ENCODE data around the gene RGS16.

RGS16 gene

DNA sequence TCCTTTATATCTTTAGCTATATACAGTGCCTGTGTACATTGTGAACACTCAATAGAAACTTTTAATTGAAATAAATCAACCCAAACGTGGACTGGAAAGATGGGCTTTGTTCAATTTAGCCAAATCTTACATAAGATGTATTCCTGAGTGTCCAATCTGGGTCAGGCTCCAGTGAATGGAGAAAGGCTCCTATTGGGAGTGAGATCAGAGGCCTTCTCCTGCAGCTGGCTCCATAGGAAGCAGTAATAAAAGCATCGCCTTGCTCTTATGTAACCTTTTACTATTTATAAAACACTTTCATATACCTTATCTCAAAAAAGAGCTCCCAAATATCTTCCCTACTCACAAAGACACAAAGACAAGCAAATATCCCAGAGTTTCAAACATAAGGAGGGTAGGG, 24.9 kb upstream of the RGS16 start:
- no peak for DNase-seq

DNA sequence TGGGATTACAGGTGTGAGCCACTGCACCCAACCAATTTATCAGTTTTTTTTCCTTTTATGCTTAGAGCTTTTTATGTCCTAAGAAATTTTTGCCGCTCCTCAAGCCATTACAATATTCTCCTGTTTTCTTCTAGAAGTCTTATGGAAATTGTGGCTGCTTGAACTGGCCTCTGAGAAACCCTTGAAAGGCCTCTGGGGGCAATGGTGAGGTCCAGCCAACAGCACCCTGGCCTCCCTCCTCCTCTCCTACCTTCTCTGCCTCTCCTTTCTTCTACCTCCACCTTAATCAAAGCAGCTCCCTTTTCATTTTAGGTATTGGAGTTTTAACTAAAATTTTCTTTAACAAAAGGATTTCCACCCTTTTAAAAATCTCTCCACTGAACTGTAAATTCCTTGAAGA, 24.5 kb upstream of the RGS16 start:
- no peak for DNase-seq

DNA sequence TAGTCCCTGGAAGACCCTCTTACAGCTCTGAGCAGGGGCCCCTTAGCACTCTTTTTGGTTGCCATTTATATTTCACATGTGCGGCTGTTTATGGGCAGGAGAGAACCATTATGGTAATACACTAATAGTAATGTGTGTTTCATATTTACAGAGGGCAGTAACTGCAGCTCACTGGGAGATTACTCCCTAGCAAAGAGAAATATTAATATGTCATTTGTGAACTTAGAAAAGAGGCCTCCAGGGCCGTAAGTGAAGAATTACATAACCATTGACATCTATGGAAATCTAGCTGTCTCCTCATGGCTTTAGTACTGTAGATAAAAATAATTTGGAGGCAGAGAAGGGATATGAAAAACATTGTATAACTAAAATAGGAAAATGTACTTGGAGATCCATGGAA, 23.4 kb upstream of the RGS16 start:
- DNase-seq: no peak

DNA sequence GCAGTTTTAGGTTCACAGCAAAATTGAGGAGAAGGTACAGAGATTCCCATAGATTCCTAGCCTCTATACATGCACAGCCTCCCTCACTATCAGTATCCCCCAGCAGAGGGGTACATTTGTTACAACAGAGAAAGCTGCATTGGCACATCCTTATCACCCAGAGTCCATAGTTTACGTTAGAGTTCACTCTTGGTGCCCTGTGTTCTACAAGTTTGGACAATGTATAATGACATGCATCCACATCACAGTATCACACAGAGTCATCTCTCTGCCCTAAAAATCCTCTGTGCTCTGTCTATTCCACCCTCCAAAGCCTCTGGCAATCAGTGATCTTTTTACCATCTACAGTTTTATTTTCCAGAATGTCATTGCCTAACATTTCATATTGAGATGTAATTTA, 22.3 kb upstream of the RGS16 start:
- no peak for DNase-seq

DNA sequence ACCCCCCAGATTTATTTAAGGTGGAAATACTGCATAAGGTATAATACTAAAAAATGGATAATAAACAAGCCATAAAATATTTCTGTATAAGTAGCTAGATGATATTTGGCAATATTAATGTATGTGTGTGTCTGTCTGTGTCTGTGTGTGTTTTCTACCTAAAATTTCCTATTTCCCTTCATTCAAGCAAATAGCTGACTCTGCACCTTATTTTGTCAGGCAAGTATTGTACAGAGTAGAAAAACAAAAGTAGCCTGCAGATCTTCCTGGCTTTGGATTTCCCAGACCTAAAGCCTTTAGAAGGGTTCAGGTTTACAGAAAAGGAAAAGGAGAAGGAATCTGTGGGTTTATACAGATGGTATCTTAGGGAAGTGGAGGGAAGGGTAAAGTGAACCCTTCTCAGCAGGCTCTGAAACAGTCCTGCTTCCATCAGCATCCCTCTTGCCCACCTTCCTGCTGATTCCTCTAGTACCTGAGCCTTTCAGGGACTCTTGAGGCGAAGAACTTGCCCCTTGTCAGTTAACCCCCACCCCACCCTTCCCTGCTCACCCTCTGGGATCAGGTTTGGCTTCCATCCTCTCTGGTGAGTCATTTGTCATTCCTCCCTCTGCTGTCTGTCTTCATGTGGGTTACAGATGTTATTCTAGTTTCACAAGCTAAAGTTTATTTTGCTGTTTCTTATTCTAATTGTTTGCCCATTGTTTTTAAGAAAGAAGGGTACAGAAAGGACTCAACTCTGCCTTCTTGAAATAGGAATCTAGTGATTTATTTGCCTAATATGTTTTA, 21.7 kb upstream of the RGS16 start:
- DNase-seq: no peak

DNA sequence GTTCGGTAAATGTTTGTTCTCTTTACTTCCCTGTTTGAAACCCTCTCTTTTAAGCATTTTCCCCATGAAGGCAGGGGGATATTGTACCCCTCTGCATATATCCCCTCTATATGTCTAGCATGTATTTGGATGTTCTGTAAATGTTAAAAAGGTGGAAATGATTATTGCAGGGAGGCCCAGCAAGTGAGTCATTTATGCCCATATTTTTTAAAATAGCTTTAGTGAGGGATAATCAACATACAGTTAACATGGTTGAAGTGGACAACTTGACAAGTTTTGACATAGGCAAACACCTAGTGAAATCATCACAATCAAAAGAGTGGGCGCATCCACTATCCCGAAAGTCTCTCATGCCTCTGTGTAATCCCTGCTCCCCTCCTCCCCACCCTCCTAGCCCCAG, 20.8 kb upstream of the RGS16 start:
- no peak for DNase-seq

DNA sequence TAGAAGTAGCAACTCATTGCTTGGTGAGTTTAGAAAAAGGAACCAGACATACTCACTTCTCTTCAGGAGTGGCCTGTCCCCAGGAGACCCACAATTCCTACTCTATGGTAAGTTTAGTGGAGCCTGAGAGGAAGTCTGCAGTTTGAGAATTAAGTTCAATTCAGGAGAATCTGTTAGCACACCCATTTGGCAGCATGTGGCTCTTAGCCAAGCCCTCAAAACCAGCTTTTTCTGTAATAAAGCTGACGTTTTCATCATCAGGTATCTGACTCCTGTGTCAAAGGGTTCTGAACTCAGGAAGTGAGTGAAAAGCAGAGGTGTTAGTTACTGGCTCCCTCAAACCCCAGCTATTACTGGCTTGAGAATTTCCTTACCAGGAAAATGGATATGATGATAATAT, 20.4 kb upstream of the RGS16 start:
- no peak for DNase-seq

DNA sequence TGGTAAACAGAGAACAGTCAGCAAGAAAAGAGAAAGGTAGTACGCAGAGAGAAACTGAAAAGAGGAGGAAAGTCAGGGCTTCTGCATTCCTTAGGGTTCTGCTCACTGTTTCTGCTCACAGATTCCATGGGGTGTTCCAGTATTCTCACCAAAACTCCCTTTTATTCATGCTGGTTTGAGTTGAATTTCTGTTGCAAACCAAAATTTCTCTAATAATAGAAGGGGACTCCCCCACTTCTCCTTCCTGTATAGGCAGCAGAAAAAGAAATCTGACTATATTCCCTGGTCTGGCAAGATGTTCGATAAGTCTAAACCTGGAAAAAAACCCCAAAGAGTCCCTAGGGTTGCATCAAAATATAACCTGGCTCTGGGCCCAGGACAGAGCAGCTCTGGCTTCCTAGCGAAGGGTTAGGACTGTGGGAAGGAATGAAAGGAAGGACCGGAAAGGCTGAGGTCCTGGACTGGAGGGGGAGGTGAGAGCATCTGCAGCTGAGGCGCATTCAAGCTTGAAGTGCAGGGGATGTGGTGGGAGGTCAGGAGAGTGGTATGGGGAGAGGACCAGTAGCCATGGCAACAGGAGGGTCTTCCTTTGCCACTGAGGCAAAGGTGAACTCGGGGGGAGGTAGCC, 18.8 kb upstream of the RGS16 start:
- DNase-seq: no peak

DNA sequence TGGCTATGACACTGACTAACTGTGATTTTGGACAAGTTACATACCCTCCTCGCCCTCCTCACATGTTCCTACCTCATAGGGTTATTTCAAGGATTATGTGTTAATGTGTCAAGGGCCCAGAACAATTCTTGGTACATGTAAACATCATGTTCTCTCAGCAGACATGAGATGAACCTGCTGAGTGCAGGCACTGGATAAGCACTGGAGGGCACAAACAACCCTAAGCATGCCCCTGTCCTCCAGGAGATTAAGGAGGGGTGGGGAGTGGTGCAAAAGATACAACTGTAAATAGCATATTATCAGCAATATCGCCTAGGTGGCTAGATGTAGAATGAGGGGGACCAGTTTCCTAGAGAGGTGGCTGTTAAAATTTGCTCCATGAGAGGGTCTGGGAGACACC, 17.7 kb upstream of the RGS16 start:
- no peak for DNase-seq

DNA sequence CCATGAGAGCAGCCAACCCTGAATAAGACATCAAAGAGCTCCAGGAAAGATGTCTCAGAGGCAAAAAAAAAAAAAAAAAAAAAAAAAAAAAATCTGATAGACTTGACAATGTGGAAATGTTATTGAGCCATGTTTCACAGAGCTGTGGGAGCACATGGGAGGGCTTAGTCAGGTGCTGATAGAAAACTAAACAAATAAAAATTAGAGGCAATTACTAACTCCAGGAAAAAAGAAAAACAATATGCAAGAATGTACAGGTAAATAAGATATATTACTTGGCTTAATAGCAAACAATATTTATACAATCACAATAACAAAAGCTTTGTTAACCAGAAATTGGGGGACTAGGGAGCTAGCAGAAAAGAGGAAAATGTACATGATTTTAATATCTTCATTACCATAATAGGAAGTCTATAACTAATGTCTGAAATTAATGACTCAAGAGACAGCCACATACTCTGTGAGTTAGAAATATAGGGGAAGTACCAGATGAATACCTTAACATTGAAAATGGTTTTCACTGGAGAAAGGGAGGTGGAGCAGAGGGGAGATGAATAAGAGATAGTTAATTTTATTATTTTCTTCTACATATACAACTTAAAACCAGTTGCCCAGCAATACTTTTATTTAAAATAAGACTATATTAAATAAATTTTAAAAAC, 16.9 kb upstream of the RGS16 start:
- DNase-seq: no peak

DNA sequence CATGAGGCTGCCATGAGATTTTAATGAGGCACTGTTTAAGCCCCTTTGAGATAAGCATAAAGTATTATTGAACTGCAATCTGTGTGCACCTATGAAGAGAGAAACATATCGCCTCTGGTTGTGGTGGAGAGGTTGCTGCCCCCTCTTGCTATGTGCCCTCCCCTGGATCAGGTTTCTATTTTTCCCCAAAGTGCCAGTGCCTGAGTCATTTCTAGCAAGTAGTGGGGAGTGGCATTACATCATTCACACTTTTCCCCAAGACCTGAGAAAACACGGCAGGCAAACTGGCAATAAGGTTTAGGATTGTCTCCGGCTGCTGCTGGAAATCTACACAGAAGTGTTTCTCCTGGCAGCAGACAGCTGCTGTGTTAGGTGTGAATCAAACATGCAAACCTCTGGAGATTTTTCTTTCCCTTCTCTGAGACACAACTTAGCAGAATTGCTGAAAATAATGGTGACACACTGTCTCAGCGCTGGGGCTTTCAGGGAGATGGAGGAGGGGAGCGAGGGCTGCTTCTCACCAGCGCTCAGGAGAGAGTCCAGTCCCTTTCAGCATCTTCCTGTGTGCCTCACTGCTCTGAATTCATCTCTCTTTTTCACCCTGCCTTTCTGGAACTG, 13.7 kb upstream of the RGS16 start:
- DNase-seq: no peak

DNA sequence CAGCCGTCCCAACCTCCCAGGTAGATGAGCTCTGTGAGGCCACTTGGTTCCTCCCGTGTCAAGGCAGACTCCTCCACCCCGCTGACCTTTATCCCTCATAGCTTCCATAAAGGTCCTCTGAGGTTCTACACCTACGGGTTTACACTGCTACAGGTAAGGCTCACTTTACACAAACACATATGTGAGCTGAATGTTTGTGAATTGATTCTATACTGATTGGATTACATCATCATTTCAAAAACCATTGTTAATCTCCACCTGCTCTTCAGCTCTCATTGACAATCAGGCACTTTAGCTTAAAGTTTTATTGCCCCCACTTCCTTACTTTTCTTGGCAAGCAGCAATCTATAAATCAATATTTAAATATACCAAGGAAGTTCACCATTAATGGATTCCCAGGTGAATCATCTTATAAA, 12.8 kb upstream of the RGS16 start:
- no peak for DNase-seq

DNA sequence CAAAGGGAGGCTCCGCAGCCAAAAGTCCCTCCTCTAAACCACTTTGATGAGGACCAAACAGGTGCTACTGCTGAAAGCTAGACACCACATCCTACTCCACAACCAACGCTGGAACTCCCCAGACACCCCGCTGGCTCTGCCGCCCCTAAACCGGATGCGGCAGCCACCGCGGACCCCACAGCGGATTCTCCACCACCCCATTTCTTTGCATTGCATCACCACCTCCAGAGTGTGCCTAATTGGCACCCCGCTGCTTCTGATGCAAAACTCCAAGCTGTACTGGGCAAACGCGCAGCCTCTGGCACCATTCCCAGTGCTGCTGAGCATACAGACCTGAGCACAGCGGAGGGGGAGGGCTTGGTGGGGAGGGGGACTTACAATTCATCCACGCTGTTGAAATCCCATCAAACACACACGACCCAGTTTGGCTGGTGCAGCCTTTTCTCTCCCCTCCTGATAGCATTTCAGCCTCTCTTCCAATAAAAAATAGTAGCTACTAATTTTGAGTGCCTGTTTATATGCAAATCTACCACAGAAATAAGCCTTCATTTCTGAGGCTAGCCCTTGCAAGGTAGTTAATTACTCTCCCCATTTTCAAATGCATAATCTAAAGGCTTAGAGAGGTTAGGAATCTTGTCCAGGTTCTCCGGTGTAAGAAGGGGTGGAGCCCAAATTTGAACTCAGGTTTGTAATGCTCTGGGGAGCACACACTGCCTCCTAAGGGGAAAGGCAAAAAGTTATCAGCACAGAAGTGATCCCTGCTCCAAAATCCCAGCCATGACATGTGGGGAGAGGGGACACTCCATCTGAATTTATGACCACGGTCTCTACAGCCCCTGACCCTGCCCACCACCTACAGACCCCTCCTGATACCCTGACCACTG, 12.2 kb upstream of the RGS16 start:
- no peak for DNase-seq

DNA sequence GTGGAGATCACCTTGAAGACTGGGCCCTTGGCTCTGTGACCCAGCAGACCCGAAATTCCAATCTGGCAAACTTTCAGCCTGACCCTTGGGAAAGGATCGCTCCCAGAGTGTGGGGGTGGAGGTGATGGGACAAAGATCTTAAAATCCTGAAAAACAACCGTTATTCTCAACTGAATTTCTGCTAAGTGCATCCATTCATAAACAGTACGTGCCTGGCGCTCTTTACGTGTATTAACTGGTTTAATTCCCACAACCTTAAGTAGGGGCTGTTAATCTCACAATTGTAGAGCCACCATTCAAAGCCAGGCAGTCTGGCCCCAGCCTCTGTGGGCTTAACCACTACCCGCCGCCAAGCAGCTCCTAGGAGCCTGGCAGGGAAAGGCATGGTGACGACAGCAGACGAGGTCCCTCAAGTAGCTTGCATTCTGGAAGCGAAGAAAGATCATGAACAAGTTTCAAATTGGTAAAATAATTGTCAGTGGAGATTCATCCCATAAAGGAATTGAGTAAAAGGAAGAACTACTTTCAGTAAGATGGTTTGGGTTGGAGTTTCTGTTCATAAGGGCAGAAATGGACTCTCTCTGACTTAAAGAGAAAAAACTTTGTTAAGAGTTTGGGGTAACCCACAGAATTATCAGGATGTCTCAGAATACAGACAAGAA, 11.4 kb upstream of the RGS16 start:
- no peak for DNase-seq

DNA sequence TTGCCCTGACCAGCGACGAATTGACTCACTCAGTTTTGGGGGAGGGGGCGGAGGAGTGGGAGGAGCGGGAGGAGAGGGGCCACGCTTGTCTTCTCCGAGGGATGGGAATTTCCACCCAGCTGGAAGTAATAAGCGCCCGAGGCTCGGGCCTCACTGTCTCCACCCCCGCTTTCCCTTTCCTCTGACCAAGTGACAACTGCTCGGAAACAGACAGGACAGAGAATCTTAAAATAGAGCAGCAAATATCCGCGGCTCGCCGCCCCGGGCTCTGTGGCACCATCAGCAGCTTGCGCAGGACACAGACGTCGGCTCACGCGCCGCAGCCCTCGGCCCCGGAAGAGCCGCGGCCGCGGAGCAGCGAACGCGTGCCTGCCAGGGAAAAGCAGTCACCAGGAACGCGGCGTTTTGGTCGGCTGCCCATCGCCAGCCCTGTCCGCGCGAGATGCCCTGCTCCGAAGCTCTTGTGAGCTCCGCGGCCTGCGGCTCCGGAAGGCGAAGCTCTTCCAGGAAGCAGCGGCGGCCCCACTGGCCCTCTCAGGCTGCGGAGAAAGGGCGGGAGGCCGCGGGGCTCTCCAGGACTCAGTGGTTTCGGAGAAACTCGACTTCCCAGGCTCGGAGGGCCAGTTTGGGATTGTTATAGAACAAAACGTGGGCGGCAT, 10.7 kb upstream of the RGS16 start:
- no peak for DNase-seq

DNA sequence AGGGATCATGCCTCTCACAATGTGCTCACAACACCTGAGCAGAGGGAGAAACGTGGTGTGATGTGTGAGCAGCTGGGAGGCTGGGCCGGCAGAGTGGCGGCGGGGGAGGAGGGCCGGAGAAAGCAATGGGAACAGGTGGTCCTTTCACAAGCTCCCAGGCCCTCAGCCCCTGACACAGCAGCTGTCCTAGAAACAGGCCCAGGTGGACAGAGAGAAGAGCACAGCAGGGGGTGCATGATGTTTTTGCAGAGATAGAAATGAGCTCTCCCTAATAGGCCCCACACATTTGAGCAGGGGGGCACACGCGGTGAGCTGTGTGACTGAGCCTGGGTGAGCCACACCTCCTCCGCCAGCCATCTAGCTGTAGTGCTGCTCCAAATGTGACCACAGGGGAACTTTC, 7.6 kb upstream of the RGS16 start:
- DNase-seq: no peak

DNA sequence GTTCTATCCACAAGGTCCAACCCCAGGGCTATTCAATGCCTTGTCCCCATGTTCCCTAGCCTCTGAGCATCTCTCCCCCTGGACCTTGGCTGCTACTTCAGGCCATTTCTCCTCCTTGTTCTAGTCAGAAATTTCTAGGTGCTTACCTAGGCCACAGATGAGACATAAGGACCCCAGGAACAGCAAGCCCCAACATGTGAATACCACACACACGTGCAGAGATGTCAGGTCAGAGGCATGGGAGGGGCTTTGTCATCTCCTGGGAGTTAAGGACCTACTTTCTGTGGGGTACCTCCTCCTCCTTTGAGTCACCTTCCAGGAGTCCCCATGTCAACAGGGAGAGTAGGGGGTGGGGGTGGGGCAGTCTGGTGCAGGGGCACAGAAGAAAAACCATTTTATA, 7.1 kb upstream of the RGS16 start:
- no peak for DNase-seq

DNA sequence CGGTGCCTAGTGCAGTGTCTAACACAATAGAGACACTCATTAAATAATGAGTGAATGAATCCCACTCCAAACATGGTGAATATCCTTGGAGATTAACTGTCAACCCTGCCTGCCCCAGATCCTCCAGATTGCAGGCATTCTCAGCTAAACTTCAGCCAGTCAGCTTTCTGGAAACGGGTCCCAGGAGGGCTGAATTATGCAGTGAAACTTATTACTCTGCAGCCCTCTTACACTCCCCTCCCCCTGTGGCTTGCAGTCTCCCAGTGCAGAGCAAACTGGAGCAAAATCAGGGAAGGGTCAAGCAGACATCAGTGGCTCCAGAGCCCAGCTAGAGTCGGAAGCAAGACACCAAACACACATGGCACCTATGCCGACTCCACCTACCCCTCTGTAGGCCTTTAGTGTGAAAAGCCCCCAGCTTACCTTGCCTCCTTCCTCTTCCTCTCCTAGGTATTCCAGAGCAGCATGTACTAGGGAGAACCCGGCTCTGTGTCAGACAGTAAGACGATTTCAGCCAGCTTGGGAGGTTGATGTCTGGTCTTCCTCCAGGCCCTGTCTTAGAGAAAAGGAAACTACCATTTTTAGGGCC, 6.5 kb upstream of the RGS16 start:
- DNase-seq: no peak

DNA sequence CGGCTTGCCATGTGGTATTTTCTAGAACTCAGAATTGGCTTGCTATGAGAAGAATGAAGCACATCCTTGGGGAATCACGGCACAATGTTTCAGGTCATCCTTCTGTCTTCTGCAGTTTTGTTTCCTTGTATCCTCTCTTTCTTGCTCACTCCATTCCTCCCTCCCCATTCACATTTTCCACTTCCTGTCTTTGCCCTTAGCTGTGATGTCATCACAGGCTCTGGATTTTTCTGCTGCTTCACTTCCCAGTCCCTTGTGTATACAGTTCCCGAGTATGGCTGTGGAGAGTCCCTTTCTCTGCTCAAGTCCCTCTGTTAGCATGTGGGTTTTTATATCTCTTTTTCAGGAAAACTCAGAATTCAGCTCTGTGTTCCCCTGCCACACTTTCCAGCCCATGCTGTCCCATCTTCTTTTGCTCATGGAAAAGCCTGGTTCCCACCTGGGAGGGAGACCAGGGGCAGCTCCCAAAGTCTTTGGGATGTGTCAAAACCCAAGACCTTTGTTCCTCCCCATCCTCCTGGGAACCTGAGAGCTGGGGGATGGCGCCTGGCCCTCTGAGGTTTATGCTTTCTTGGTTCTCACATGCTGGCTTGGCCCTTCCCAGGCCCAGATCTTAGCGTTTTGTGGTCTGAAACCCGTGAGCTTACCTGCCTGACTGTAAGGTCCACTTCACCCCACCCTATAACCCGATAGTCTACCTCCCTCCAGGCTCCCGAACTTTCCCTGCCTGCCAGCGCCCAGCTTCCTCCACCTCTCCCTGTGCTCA, 4.8 kb upstream of the RGS16 start:
- DNase-seq: no peak

DNA sequence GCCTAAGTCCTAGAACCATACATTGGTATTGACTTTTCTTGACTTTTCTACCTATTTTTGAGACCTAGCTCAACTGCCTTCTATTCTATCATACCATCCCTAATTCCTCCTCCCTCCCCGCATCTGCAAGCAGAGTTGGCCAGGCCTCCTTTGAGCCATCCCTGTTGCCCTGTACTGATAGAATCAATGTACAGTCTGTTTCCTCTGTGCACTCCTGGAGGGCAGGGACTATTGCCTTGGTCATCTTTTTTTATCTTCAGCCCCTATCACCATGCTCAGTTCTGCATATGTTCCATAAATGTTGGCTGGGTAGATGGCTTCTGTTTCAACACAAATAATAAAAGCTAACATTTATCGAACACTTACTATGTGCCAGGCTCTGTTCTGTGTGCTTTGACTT, 4.0 kb upstream of the RGS16 start:
- DNase-seq: no peak

DNA sequence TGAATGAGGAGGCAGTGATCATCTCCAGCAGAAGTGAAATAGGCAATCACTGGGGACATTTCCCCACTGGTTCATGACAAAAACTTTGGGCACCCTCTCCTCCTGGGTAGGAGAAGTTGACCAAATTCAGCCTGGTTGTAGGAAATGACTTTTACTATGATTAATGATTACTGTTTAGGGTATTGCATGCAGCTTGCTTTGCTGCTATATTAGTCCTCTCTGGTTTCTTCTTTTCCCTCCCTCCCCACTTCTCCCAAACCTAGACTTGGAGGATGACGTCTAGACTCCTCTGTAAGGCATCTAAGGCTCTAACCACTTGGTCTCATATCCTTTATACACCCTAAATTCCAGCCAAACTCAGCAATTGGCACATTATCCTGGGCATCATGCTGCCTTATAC, 3.4 kb upstream of the RGS16 start:
- DNase-seq: no peak

Data from GOT3 (cell line).